NCI-H1694 treated with DMSO at 0.1 percent for 48 hours (cell line): ENCODE data around the gene SCN4A.
"Not testable (repeated sequence)": the region's sequence is repeated elsewhere in the genome, so short reads cannot be mapped to it uniquely, and the experiment has no call there.

Source experiments
- DNase-seq: peaks from one replicate; lab custom pipeline; 2025; lab: John Stamatoyannopoulos, UW

SCN4A gene

DNA sequence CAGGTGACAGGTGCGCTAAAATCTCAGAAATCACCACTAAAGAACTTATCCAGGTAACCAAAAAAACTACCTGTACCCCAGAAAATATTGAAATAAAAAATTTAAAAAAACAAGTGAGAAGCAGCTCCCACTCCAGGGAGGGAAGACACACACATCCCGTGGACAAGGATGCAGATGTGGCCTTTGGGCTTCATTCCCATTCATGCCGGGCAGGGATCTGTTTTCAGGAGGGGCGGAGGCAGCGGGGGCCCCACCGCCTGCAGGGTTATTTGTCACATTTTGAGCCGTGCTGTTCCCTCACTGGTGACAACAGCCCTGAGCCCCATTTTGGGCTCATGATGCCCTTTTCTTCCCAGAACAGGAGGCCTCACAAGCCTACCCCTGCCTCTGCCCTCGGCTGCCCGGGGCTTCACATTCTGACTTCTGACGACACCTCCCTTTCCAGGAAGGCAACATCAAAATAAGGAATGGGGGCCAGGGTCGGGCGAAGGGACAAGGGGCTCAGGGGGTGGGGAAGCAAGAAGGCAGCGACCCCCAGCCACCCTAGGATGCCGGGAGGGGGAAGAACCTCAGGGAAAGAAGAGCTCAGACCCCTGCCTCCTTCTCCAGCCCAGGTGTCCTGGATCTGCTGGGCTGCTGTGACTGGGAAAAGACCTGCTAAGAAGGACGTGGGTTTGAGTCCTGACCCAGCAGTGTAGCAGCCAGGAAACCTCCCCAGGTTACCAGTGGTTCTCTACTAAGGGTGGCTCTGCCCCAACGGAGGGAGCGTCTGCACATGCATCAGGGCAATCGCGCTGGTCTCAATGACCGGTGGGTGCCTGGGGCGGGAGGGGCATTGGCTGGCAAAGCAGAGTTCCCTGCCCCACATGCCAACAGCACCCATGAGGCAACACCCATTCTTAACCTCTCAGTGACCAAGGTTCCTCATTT is 38.3 kb downstream of the SCN4A start:
- DNase-seq: no peak

DNA sequence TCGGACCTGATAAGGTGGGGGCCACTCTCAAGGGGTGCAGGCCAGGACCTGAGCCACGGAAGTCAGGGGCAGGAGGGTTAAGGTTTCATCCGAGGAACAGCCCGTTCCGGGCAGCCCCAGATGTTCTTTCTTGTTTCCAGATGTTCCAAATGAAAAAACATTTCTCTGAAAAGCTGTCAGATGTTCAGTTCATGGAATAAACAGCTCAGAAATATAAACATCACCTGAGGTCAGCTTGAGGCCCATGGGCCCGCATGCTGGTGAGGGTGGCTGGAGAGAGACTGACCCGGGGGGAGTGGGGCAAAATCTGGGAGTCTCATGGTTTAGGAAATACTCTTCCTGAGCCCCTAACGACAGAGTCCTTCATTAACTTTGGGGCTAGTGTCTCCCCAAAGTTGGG is 39.1 kb downstream of the SCN4A start:
- no peak for DNase-seq

DNA sequence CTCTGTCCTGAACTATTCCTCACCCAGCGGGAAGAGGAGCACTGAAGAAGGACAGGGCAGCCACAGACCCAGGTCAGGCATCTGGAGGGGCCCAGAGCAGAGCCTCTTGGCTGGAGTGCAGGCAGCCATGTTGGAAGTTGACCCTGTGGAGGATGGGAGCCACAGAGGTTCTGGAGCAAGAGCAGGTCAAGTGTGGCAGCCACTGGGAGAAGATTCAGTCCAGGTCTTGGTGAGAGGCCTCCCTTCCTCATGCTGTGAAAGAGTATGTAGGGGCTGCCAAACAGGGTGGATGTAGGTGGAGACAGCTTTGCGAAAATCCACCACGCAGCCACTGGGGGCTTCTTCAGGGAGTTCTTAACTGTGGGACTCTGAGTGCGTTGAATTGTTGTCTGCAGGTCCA is 40.0 kb downstream of the SCN4A start:
- no peak for DNase-seq

DNA sequence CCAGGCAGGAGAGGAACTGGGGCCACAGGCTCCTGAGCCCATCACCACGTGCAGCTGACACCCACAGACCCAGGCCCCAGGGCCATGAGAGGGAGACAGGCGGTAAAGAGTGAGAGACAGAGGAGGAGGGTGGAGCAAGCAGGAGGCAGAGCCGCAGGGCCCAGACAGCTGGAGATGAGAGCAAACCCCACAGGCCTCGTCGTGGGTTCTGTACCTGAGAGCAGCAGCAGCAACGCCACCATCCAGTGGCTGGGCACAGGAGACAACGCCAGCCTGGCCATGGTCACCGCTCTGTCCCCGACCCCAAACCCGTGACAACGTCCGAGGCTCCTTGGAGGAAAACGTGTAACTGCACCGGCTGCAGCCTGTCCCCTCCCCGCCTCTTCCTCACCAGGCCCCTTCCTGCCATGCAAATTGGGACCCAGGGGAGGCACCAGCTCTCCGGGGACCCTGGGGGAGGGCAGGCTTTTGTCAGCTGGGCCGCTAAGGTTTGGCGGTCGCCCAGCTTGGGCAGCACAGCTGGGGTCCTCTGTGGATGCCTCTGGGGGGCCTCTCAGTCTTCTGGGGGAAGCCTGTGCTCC is 40.6 kb downstream of the SCN4A start, which contains the start of gene CD79B:
TSS of gene CD79B (minus strand) at position 351 of the 581 bp plus-strand sequence. CDS start at position 281, 70 bp downstream.
- DNase-seq: no peak

DNA sequence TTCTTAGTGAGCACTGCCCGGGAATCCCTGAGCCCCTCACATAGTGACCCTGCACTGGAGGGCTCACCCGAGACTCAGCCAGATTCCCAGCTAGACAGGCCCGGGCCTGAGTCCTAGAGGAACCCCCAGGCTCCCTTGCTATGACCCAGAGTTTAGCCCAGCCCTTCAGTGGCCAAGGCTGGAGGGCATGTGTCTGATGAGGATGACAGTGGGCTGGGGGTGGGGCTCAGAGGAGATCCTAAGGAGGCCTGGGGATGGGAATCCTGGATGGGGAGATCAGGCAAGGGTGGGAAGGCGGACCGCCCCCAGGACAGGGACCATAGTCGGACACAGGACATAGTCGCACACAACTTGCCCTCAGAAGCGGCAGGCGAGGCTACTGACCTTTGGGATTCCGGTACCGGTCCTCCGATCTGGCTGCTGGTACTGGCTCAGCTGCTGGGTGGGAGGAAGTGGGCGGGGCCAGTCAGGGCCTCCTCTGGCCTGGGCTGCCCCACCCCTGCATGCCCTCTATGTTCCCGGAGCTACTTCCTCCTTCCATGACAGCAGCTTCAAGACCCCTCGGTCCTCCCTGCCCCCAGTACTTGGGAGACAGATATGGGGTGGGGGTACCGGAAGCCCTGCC is 41.7 kb downstream of the SCN4A start:
- DNase-seq: no peak

DNA sequence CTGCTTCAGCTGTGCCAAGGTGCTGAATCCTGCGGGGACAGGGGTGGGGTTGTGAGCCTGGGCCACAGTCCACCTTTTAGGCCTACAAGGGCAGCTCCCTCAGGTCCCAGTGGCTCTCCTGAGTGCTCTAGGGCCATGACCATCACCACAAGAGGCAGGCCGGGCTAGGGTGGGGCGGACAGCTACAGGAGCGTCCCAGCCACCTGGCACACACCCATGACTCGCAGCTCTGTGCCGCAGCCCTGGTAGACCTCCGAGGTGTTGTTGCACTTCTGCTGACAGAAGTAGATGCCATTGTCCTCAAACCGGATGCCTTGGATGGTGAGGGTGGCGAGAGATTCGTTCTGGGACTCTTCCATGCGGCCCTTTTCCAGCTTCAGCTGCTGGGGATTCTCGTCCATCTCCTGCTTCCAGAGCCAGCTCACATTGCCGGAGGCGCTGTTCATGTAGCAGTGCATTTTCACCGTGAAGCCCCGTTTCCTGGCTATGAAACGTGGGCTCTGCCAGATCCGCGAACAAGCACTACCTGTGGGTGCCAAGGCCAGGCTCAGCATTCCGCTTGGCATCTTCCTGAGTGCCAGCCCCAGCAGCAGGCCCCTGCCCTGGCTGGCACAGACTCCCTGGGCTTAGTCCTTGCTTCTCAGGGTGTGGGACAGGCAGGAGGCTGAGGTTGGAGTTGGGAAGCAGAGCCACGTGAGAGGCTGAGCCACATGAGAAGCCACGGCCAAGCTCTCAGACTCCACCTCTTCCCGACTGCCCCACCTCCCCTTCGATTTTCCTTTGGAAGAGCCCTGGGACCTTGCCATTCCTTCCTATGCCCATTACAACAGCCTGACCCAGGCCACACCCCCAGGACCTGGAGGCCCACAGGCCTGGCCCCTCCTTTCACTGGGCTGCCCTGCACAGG is 42.6 kb downstream of the SCN4A start:
- DNase-seq: no peak

DNA sequence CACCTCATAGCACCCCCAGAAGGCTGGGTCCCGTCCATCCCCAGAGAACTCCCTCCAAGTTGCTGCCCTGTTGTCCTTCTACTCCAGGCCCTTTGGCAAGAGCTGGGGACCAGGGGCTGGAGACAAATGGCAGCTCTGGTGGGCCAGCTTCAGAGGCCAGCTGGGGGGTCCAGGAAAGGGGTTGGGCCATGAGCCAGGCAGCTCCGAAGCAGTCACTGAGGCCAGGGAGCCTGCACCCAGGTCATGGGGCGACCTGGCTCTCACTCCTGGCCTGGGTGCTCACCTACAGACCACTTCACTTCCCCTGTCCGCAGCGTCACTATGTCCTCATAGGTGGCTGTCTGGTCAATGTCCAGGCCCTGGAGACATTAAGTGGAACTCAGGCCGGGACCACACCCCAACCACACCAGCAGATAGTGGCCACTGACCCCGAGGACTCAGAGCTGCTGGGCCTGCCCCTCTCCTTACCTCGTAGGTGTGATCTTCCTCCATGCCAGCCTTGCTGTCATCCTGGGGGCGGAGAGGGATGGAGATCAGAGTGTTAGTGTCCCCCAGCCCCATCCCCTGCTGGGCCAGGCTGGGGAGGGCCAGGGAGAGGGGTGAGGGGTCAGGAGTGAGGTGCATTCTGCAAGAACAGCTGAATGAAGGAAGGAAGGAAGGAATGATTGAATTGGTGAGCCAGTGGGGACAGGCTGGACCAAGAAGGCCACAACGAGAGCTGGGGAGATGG is 43.6 kb downstream of the SCN4A start:
- DNase-seq: no peak

DNA sequence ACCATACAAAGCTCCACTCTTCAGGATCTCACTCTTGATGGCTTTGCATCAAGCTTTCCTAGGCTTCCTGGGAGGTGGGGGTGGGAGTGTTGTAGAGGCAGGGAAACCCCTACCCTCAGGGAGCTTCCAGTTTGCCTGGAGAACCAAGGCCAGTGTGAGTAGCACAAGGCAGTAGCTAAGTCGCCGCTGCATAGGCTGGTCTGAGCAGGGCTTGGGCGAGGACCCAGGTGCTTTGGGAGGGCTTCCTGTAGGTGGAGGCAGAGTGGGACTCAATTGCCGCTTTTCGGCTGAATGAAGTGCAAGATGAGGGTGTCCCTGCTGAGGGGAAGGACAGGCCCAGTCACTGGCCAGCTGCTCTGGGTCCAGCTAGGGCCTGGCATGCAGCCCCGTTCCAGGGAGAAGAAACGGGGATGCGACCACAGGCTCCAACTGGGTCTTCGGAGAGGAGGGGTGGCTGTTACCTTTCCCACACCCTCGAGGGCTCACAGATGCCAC is 44.5 kb downstream of the SCN4A start:
- DNase-seq: no peak

DNA sequence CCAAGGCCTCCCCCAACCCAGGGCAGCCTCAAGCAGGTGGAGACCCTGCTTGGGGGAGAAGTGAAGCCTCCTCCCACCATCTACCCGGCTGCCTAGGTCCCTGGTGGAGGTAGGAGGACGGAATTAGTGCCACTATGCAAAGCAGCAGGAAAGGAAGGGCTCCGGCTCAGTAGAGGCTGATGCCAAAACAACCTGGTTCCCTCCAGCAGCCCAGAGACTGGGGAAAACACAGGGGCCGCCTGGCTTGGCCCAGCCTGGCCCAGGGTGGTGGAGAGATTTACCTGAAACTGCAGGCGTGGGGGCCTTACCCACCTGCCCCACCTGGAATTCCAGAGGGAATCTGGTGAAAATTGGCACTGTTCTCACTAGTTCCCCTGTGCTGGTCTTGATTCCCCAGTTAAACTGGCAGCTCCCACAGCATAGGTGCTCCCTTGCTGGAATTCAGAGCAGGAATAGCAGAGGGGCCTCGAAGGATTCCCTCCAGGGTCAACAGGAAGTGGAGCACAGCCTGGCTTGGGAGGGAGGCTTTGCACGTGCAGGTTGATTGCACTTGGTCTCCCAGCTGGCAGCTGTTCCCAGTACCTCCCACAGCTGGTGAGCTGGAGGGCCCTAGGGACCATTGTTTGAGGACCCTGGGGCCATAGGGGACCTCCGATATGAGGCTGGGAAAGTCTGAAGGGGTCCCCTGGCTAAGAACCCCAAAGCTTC is 45.1 kb downstream of the SCN4A start:
- no peak for DNase-seq

DNA sequence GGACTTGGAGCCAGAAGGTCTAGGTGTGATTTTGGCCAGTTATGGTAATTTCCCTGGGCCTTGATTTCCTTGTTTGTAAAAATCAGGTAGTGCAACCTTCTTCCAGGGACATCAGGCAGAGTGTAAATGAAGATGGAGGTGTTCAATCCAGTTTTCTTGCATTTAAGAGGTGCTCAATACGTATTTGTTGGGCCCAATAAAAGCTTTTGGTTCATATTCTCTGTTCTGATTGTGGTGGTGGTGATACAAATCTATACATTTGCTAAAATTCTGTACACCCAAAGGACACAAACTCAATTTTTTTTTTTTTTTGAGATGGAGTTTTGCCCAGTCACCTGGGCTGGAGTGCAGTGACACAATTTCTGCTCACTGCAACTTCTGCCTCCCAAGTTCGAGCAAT is 46.6 kb downstream of the SCN4A start:
- no peak for DNase-seq

DNA sequence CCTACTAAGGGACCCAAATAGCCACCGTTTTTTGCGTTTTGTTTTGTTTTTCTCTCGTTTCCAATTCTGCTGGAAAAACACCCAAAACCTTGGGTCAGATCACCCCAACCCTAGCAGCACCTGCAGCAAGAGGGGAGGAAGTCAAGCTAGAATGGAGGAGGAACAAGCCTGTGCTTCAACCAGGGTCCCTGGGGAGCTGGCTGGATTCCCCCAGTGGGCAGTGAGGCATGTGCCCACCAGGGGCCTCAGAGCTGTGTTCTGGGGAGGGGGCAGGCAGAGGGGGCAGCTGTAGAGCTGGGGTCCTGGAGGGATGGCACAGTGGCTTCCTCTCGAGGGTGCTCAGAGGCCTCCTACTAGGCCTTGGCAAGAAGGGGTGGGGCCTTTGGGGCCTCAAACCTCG is 47.1 kb downstream of the SCN4A start:
- DNase-seq: no peak

DNA sequence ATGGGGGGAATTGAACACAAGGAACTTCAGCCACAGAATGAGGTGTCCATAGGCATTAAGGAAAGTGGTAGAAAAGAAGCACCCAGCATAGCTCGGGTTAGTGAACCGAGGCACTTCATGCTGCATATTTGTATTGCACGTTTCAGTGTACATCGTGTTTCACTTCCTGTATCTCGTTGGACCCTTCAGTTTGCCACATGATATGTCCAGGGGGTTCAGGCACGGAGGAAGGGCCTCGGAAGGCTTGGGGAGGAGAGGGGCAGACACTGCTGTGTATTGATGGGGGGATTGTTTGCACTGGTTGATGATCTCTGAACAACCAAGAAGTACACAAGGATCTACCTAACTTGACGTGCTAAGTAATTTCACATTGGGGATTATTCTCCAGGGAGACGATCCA is 50.3 kb downstream of the SCN4A start:
- DNase-seq: not testable (repeated sequence)

DNA sequence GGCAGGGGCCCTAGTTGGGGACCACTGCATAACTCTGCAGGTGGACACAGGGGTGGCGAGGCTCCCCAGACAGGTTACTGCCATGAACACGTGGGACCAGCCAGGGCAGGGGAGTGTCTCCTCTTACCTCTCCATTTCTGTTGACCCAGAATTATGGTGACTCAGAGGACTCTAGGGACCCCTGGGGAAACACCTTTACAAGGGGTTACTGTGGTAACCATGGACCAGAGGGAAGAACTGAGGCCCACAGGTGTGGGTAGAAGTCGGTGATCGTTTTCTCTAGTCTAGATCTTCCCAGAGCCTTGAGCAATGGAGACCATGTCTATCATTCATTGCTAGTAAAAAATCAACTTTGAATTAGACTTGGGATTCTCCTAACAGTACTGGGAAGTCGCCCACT is 51.9 kb downstream of the SCN4A start:
- DNase-seq: not testable (repeated sequence)

DNA sequence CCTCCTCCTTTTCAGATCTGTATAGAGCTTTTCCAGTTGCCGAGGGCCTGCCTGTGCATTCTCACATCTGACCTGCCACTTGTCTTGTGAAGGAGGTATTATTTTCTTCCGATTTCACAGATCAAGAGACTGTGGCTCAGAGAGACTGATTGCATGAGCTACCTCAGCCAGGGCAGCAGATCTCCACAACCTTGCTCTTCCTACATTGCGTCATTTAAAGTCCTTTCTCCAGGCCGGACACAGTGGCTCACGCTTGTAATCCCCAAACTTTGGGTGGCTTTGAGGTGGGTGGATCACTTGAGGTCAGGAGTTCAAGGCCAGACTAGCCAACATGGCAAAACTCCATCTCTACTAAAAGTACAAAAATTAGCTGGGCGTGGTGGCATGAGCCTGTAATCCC is 52.7 kb downstream of the SCN4A start:
- DNase-seq: not testable (repeated sequence)

DNA sequence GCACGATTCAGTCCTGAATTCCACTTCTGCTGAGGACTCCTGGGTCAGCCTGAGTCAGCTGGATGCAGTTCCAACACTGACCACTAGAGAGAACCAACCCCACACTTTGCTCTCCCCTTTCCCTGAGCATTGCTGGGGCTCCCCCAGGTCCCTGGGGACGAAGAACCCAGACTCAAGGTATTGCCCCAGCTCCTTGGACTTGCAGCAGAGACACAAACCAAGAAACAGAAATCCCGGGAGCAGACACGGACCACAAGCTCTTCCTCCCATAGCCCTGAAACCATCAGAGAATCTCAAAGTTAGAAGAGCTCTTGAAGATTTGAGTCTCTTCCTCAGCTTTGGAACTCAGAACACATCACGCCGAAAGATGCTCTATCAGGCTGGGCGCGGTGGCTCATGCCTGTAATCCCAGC is 53.4 kb downstream of the SCN4A start:
- peak; percentile 25 for DNase-seq

DNA sequence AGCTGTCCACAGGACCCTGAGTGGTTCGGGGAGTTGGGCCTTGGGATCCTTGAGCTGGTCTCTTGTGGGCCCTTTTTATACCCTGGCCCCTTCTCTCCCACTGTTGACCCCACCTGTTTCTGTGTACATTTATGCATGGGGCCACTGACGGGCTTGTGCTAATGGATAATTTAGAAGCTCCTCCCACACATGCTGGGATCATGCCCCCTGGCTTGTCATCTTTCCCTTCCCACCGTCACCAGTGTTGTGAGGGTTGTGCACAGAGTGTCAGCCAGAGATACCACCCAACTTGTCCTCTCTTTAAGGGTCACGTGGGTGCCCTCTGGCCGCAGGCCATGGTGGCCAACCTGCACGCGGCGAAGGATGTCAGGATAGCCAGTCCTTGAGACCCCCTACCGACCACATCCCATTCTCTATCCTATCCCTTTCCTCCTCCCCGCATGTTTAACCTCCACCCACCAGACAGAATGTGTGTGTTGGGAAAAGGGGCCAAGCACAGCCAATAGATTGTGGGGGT is 53.9 kb downstream of the SCN4A start, which contains the start of gene GH1:
TSS of gene GH1 (minus strand) at position 51 of the 517 bp plus-strand sequence. CDS start 63 bp downstream, outside the sequence.
- DNase-seq: not testable (repeated sequence)

DNA sequence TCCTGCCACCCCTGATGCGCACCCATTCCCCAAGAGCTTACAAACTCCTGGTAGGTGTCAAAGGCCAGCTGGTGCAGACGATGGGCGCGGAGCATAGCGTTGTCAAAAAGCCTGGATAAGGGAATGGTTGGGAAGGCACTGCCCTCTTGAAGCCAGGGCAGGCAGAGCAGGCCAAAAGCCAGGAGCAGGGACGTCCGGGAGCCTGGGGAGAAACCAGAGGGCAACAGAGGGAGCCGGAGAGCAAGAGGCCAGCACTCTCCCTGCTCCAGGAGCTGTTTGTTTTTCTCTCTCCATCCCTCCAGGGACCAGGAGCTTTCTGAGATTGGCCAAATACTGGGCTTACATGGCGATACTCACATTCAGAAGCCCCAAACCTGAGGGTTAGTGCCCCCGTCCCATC is 54.4 kb downstream of the SCN4A start:
- DNase-seq: no peak

DNA sequence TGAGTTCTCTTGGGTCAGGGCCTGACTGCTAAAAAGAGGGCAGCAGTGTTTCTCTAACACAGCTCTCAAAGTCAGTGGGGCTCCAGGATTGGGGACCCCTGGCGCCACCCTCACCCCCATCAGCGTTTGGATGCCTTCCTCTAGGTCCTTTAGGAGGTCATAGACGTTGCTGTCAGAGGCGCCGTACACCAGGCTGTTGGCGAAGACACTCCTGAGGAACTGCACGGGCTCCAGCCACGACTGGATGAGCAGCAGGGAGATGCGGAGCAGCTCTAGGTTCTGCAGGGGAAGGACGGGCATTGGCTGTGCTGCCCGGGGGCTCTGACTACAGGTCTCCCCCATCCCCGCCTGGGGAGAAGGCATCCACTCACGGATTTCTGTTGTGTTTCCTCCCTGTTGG is 55.1 kb downstream of the SCN4A start:
- DNase-seq: no peak

DNA sequence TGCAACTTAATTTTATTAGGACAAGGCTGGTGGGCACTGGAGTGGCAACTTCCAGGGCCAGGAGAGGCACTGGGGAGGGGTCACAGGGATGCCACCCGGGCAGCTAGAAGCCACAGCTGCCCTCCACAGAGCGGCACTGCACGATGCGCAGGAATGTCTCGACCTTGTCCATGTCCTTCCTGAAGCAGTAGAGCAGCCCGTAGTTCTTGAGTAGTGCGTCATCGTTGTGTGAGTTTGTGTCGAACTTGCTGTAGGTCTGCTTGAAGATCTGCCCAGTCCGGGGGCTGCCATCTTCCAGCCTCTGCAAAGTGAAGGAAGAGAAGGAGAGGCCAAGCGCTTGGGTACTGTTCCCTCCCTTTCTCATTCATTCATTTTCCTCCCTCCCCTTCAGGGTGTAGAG is 55.5 kb downstream of the SCN4A start:
- DNase-seq: not testable (repeated sequence)
